ENCODE measurements around the gene GALR3.

The GALR3 gene

GRCh38 chr22:37862570-37863325, 39.6 kb downstream of the GALR3 start:
- no peak for DNase-seq (ENCODE audit: low read depth, low spot score)
- no peak overlapping the region for H3K4me3 ChIP-seq
- H3K9me3 ChIP-seq (ENCODE audit: low read depth, low read length) = no peaks in the 10 kb centered on the region
- peaks cover 88% of the 10 kb centered on the region for H3K36me3 ChIP-seq (ENCODE audit: insufficient read depth, low read length)
- H3K9ac ChIP-seq (ENCODE audit: insufficient read length) = no peak overlapping the region
- H3K27ac ChIP-seq = 0 out of 2 replicates have a peak overlapping the region, but pooled peaks have one; percentile 43
- TF ChIP-seq FOXP2 (optimal IDR thresholded peaks at IDR 0.05; ENCODE audit: control extremely low read depth, extremely low read length, insufficient read depth) = no peak
- TF ChIP-seq POLR2AphosphoS5 (IDR thresholded peaks at IDR 0.05; ENCODE audit: borderline replicate concordance, low read depth, low read length) = no peak
- no peak for TF ChIP-seq EZH2 (IDR thresholded peaks at IDR 0.05)

DNA sequence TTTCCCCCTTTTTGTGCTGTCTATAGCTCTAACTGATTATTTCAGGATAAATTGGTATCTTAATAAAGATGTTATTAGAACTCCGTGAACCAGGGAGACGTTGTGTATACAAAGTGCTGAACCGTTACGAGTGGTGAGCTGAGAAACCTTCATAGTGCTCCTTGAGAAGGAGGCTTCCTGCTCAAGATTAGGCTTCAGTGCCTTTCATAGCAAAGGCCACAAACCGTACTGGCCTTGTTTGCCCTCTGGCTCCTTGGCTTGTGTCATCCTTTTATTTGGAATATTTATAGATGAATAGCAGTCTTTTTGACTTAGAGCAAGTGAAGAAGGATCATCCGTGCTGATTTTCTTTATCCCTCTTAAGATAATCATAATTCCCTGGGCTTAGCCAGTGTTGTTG, 42.3 kb downstream of the GALR3 start:
- Histone ChIP-seq H3K27ac (no peak overlapping the region), H3K9me3 (ENCODE audit: low read depth, low read length) (no peaks in the 10 kb centered on the region), H3K36me3 (ENCODE audit: insufficient read depth, low read length) (peaks cover 89% of the 10 kb centered on the region), H3K9ac (ENCODE audit: insufficient read length) (no peak overlapping the region), H3K4me3 (no peak overlapping the region)
- DNase-seq (ENCODE audit: low read depth, low spot score) = no peak
- TF ChIP-seq FOXP2 (optimal IDR thresholded peaks at IDR 0.05; ENCODE audit: control extremely low read depth, extremely low read length, insufficient read depth) (no peak), POLR2AphosphoS5 (IDR thresholded peaks at IDR 0.05; ENCODE audit: borderline replicate concordance, low read depth, low read length) (no peak), EZH2 (IDR thresholded peaks at IDR 0.05) (no peak)

GRCh38 chr22:37870273-37870672, 47.1 kb downstream of the GALR3 start:
- H3K27ac ChIP-seq = no peak overlapping the region
- TF ChIP-seq EZH2 (IDR thresholded peaks at IDR 0.05) (no peak), FOXP2 (optimal IDR thresholded peaks at IDR 0.05; ENCODE audit: control extremely low read depth, extremely low read length, insufficient read depth) (no peak), POLR2AphosphoS5 (IDR thresholded peaks at IDR 0.05; ENCODE audit: borderline replicate concordance, low read depth, low read length) (no peak)
- H3K9me3 ChIP-seq (ENCODE audit: low read depth, low read length) = no peaks in the 10 kb centered on the region
- peaks cover 87% of the 10 kb centered on the region for H3K36me3 ChIP-seq (ENCODE audit: insufficient read depth, low read length)
- DNase-seq (ENCODE audit: low read depth, low spot score) = no peak
- H3K4me3 ChIP-seq = no peak overlapping the region
- no peak overlapping the region for H3K9ac ChIP-seq (ENCODE audit: insufficient read length)

Data from SK-N-MC (cell line).